ENCODE data around the gene AQP6. TPM values are rescaled to one million over a fixed set of nuclear protein-coding genes. Genes with fewer than 3 reads are reported as not detected.
"Not testable (repeated sequence)": the region's sequence is repeated elsewhere in the genome, so short reads cannot be mapped to it uniquely, and the experiment has no call there.

Gene AQP6
- total RNA-seq, 1 donor from 2014 or later = 0.37 TPM

DNA sequence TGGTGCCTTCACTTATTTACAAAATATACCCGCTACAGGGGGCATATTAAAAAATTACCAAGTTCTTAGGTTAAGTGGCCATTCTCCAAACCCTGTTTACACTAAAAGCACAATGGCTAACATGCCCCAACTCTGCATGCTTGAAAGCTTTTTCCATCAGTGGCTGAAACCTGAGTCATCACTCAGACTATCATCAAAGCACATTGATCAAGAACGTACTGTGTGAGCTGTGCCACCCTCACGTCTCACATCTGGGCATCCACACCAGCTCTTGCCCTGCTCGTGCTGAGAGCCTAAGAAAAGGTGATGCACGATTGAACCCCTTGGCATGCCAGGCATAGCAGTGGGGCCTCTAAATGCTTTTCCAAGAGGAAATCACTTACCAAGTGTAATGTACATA is 13.2 kb downstream of the AQP6 start:
- peak overlapping the region; percentile 97 for H3K27ac Mint-ChIP-seq (ENCODE audit: unreplicated experiment)
- H3K36me3 Mint-ChIP-seq (ENCODE audit: unreplicated experiment) = no peaks in the 10 kb centered on the region
- H3K9me3 Mint-ChIP-seq (ENCODE audit: unreplicated experiment) = peaks cover 10% of the 10 kb centered on the region
- peaks cover 8% of the 10 kb centered on the region for H3K27me3 Mint-ChIP-seq (ENCODE audit: unreplicated experiment)
- H3K4me3 Mint-ChIP-seq (ENCODE audit: unreplicated experiment) = peak overlapping the region; percentile 56
- TF ChIP-seq, protein P1, sequence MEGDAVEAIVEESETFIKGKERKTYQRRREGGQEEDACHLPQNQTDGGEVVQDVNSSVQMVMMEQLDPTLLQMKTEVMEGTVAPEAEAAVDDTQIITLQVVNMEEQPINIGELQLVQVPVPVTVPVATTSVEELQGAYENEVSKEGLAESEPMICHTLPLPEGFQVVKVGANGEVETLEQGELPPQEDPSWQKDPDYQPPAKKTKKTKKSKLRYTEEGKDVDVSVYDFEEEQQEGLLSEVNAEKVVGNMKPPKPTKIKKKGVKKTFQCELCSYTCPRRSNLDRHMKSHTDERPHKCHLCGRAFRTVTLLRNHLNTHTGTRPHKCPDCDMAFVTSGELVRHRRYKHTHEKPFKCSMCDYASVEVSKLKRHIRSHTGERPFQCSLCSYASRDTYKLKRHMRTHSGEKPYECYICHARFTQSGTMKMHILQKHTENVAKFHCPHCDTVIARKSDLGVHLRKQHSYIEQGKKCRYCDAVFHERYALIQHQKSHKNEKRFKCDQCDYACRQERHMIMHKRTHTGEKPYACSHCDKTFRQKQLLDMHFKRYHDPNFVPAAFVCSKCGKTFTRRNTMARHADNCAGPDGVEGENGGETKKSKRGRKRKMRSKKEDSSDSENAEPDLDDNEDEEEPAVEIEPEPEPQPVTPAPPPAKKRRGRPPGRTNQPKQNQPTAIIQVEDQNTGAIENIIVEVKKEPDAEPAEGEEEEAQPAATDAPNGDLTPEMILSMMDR (IDR thresholded peaks at IDR 0.05; ENCODE audit: partially characterized antibody, unreplicated experiment) = no peak
- peaks cover 61% of the 10 kb centered on the region for H3K4me1 Mint-ChIP-seq (ENCODE audit: low read depth, unreplicated experiment)
- DNase-seq = no peak

DNA sequence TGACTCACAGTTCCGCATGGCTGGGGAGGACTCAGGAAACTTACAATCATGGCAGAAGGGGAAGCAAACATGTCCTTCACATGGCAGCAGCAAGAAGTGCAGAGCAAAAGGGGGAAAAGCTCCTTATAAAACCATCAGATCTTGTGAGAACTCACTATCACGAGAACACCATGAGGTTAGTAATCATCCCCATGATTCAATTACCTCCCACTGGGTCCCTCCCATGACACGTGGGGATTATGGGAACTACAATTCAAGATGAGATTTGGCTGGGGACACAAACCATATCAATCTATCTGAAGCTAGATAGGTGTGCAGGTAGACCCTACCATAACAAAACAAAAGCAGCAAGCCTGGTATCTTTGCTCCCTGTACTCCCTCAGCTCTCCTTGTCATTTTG is 13.7 kb downstream of the AQP6 start:
- H3K27ac Mint-ChIP-seq (ENCODE audit: unreplicated experiment) = peak overlapping the region; percentile 97

DNA sequence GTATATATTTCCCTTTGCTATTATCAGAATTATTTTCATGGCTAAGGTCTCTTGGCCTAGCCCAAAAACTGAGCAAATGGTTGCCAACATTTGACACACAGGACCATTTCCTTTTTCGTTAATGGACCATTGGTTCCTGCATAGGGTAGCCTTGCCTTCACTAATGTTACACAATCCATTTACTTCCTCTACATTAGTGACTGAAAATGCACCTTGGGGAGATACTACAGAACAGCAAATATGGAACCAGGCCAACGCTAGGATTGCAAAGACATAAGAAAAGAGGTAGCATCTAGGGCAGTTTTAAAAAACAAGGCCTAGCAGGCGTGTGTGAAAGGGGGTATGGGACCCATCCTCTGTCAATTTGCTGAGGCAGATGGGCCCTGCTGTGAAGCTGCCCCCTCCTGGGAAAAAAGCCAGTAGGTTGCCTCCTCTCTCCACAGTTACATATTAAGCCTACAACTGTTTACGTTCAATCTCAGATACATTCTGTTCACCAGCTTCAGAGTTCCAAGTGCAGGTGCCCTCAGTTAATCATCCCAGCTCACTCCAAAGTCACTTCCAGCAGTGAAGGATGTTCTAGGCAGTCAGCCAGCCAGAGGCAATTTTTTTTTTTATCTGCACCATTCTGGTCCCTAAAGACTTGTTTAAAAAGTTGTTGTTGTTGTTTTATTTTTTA is 15.0 kb downstream of the AQP6 start:
- Mint-ChIP-seq H3K4me3 (ENCODE audit: unreplicated experiment) (peak overlapping the region; percentile 52), H3K27ac (ENCODE audit: unreplicated experiment) (peak overlapping the region; percentile 86), H3K9me3 (ENCODE audit: unreplicated experiment) (peaks cover 10% of the 10 kb centered on the region), H3K36me3 (ENCODE audit: unreplicated experiment) (no peaks in the 10 kb centered on the region), H3K27me3 (ENCODE audit: unreplicated experiment) (peaks cover 8% of the 10 kb centered on the region), H3K4me1 (ENCODE audit: low read depth, unreplicated experiment) (peaks cover 53% of the 10 kb centered on the region)
- TF ChIP-seq, protein P1 (IDR thresholded peaks at IDR 0.05; ENCODE audit: partially characterized antibody, unreplicated experiment) = no peak
- peak; percentile 60 for DNase-seq

More for the DNA sequence above, 13.7 kb downstream of the AQP6 start:
- not testable (repeated sequence) for H3K9me3 Mint-ChIP-seq (ENCODE audit: unreplicated experiment); H3K27me3 Mint-ChIP-seq (ENCODE audit: unreplicated experiment); DNase-seq; H3K36me3 Mint-ChIP-seq (ENCODE audit: unreplicated experiment)
- Mint-ChIP-seq H3K4me1 (ENCODE audit: low read depth, unreplicated experiment) (peaks cover 59% of the 10 kb centered on the region), H3K4me3 (ENCODE audit: unreplicated experiment) (peak overlapping the region; percentile 78)

DNA sequence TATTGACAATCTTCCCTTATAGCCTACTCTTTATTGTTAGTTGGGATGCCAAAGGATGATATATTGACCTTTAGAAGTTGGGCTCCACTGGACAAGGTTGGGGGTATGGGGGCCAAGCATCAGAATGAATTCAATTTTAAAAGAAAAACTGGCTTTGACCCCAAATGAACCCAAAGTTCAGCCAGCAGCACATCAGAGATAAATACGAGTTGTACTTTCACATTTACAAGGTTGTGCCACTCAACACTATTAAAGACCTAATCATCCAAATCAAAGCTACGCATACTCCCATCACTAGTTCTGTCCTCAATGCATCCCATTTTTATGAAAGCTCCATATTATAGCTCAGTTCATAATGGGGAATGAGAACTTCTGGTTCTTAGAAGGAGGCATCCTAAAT is 16.7 kb downstream of the AQP6 start:
- not testable (repeated sequence) for DNase-seq; H3K9me3 Mint-ChIP-seq (ENCODE audit: unreplicated experiment); H3K4me3 Mint-ChIP-seq (ENCODE audit: unreplicated experiment); H3K36me3 Mint-ChIP-seq (ENCODE audit: unreplicated experiment); H3K27me3 Mint-ChIP-seq (ENCODE audit: unreplicated experiment)
- Mint-ChIP-seq H3K4me1 (ENCODE audit: low read depth, unreplicated experiment) (peaks cover 41% of the 10 kb centered on the region), H3K27ac (ENCODE audit: unreplicated experiment) (peak overlapping the region; percentile 41)

- Mint-ChIP-seq H3K27me3 (ENCODE audit: unreplicated experiment) (peaks cover 5% of the 10 kb centered on the region), H3K27ac (ENCODE audit: unreplicated experiment) (no peak overlapping the region), H3K9me3 (ENCODE audit: unreplicated experiment) (peaks cover 8% of the 10 kb centered on the region), H3K4me3 (ENCODE audit: unreplicated experiment) (no peak overlapping the region), H3K36me3 (ENCODE audit: unreplicated experiment) (no peaks in the 10 kb centered on the region), H3K4me1 (ENCODE audit: low read depth, unreplicated experiment) (peaks cover 33% of the 10 kb centered on the region)
- TF ChIP-seq, protein P1 (IDR thresholded peaks at IDR 0.05; ENCODE audit: partially characterized antibody, unreplicated experiment) = no peak
- no peak for DNase-seq
Observed at GRCh38 chr12:49990273-49990672, 17.5 kb downstream of the AQP6 start.

- no peaks in the 10 kb centered on the region for H3K4me1 Mint-ChIP-seq (ENCODE audit: low read depth, unreplicated experiment)
- H3K27ac Mint-ChIP-seq (ENCODE audit: unreplicated experiment) = no peak overlapping the region
- no peak overlapping the region for H3K4me3 Mint-ChIP-seq (ENCODE audit: unreplicated experiment)
- no peak for DNase-seq
- TF ChIP-seq, protein P1 (IDR thresholded peaks at IDR 0.05; ENCODE audit: partially characterized antibody, unreplicated experiment) = no peak
- H3K9me3 Mint-ChIP-seq (ENCODE audit: unreplicated experiment) = no peaks in the 10 kb centered on the region
- no peaks in the 10 kb centered on the region for H3K36me3 Mint-ChIP-seq (ENCODE audit: unreplicated experiment)
- no peaks in the 10 kb centered on the region for H3K27me3 Mint-ChIP-seq (ENCODE audit: unreplicated experiment)
Observed at GRCh38 chr12:49998453-49998852, 25.7 kb downstream of the AQP6 start.
